NCI-H2227 (cell line): Measurements from ENCODE around the gene APBB2.

Experiments
- DNase-seq: peaks from one replicate; lab custom pipeline; 2025; ENCODE audit not compliant: unreplicated experiment; lab: John Stamatoyannopoulos, UW

The APBB2 gene

DNA sequence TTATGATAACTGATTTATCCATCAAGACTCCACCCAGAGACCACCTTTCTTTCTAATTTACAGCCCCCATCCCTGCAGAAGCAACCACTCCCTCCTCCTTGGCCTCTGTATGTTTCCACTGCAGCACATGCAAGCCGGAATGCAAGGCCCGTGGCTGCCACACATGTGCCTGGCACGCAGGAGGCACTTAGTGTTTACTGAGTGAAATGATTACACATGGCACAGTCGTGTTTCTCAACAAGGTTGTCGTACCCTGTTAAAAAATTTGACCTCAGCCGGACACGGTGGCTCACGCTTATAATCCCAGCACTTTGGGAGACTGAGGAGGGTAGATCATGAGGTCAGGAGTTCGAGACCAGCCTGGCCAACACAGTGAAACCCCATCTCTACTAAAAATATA, 104.3 kb downstream of the APBB2 start:
- no peak for DNase-seq

DNA sequence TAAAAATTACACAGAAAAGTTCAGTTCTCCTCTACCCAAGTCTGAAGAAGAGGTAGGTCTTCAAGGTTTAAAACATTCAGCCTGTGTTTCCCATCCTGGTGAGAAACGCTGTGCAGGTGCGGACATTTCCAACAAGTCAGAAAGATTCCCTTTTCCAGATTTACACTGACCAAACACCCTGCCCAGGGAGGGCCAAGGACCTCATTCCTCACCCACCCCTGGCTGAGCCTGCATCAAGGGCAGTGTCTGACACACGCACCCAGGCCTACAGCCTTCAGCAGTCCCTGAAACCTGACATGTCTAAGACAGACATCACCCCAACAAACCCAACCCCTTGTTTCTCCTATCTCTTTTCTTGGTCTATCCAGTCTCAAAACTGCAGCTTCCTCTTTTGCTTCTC, 105.9 kb downstream of the APBB2 start:
- DNase-seq = no peak

DNA sequence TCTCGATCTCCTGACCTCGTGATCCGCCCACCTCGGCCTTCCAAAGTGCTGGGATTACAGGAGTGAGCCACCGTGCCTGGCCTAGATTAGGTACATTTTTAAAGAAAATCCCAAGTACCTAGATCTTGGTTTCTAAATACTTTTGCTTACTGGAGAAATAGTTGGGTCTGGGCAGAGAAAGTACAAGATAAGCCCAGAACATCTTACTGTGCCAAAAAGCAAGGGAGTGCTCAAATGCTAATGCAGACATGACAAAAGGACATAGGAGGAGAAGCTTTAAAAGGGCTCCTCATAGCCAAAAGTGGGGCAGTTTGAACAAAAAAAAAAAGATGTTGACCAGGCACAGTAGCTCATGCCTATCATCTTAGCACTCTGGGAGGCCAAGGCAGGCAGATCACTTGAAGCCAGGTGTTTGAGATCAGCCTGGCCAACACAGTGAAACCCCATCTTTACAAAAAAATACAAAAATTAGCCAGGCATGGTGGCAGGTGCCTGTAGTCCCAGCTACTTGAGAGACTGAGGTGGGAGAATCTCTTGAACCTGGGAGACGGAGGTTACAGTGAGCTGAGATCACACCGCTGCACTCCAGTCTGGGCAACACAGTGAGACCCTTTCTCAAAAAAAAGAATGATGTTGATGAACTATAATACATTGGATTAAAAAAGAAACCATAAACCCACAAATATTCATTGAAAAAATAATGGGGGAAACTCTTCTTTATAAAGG, 107.5 kb downstream of the APBB2 start:
- DNase-seq = no peak

DNA sequence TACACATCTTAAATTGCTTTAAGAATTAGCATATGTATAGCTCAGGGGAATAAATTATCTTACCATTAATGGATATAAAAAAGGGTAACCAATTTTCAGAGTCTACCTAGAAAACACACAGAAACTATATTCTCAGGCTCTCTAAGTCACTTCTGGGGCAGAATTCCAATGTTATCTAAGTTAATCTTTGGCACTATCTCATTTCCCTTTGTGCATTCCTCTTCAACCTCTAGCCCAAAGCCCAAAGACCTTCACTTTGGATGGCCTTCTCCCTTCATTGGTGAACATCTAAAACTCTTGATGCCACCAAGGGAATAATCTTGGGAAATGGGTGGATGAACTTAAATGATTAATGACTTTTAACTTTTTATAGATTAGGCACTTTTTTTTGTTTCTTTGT, 108.3 kb downstream of the APBB2 start:
- DNase-seq = no peak

DNA sequence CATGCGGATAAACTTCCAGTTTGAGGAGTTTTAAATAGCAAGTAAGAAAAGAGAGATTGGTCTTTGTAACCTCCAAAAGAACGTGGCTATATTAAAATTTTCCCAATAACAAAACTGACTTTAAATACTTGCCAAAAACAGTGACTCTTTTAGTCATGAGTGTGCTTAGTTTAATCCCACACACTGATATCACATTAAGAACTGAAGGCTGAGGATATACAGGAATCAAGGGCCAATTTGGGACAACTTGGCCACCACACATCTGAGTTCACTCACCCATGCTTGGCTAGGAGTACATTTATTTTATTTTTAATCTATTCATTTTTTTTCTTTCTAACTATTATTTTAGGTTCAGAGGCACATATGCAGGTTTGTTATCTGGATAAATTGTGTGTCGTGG, 110.2 kb downstream of the APBB2 start:
- no peak for DNase-seq

DNA sequence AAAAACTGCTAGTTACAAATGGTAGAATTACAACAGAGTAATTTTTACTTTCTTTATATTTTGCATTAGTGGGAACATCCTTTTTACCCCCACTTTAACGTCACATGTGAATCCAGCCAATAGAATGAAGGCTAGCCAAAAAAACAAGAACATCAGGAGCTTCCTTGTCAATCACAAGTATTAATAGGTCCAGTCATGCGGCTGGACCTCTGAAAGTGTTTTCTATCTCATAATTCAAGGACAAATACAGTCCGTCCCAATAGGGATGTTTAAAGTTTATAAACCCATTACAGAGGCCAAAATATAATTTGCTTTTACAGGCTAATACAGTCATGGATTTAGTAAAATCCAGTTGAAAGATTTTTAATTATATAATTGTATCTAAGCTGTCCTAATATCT, 110.7 kb downstream of the APBB2 start:
- DNase-seq = no peak

DNA sequence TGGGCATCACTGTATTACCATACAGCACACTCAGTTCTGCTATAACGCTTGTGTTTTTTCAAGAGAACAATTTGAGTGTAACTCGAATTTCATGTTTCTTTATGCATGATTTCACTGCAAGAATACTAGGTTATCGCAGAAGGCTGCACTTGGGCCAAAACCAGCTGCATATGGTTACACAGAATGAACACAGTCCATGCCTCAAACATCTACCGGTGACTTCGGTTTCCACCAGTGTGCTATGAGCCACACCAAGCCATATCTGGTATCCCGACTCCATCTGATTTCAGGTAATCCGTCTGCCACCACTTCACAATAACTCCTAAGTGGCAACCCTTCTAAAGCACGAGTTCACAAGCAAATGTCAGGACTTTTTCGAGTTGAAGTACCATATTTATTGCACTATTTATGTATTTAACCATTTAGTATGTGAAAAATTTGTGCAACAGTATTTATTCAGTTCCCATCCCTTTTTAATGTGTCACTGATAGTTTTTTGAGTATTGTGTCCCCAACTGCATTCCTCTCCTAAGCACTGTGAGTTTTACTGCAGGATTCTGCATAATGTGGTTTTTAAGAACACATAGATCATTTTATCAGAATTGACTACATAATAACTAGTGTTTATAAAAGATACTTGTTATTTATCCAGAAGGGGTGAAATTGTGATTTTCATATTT, 111.8 kb downstream of the APBB2 start:
- DNase-seq = no peak

DNA sequence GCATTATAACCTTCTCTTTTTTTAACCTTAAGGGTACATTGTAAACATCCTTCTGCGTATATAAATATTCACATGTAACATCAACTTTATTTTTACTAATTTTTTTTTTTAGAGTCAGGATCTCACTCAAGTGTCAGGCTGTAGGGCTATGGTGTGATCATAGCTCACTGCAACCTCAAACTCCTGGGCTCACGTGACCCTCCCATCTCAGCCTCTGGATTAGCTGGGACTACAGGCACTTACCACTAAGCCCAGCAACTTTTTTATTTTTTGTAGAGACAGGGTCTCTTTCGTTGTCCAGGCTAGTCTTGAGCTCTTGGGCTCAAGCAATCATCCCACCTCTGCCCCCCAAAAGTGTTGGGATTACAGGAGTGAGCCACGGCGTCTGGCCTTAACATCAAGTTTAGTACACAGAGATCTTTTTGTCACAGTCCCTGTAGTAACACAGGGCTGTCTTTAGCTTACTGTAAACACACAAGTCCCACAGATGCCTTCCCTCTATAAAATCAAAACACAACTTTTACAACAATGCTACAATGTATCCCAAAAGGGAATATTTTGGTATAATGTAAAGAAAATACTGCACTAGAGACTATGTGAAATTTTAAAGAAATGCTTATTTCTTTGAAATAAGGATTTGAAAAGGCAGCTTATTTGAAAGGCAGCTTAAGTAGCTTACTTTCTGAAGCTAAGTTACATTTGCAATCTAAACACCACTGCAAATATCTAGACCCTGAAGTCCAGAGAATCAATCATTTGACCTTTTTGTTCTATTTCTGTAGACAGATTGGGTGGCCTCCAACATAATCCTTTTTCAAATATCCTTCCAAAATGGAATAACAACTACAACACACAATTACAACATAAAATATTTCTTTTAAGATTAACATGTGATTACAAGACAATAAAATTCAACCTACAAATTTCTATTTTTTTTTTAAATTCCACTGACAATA, 116.0 kb downstream of the APBB2 start:
- DNase-seq = no peak

DNA sequence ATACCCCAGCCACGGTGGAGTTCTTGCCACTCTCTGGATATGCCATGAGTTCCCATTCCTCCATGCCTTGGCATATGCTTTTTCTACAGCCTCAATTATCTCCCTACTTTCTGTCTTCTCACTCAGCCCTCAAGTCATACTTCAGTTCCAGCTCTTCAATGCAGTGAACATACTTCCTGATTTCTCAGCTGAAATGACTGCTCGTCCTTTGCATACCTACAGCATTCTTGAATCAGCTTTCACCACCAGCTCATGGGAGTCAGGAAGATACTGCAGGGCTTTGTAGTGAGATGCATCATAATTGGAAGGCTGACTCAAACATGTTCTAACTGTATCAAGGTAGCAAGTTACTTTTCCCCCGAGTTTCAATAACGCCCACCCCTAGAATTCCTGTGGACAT, 118.4 kb downstream of the APBB2 start:
- DNase-seq = no peak

DNA sequence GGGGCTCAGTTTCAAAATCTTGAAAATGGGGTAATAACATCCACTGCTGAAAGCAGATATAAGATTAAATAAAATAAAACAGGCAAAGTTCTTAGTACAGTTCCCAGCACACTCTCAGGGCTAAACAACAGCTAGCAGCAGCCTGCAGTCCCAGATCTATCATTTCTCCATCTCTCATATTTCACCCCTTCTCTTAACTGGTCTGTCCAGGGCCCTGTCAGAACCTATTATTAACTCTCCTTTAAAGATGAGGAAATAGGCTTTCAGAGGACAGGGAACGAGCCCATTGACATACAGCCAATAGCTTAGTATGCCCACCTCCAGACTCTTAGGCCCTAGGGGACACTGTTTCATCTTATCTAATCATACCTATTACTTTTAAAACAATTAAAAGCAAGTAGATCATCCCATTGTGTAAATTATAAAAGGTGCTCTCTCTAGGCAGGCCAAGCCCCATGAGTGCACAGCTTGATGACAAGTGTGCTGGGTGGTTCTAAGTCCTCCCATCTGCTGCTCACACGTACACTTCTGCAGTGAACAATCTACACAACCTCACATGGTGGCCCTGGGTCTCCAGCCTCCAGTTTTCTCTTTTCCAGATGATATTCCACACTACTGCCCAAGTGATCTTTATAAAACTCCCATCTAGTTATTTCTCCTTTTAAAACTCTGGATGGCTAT, 119.0 kb downstream of the APBB2 start:
- DNase-seq = peak; percentile 19

DNA sequence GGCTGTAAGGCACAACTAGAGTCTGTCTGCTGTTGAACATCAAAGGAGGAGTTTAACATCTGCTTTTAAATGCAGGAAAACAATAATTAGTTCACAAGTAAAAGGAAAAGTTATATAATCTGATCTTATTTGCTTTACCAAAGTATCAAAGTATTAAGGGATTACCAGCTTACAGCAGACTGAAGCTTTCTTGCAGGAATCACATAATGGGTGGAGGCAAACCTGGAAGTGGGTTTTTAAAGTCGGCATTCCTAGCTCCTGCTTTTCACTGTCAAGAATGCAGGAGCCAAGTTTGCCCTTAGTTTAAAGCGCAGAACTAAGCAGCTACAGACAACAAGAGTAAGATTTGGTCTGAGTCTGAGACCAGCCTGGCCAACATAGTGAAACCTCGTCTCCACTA, 122.2 kb downstream of the APBB2 start:
- DNase-seq = no peak

DNA sequence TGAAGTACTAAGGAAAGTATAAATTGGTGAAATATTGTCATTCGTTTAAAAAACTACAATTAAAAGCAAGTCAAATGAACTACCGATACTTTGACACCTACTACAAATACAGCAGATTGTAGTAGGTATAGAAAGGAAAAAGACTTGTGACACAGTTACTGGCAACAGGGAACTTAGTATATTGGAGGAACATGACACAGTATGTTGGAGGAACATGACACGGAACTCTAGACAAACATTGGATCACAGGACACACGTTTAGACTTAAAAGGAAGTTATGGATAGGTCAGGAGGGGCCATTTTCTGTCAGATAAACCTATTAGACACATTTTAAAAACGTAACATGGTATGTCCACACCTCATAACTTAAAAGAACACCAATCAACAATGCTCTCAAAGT, 132.5 kb downstream of the APBB2 start:
- no peak for DNase-seq

DNA sequence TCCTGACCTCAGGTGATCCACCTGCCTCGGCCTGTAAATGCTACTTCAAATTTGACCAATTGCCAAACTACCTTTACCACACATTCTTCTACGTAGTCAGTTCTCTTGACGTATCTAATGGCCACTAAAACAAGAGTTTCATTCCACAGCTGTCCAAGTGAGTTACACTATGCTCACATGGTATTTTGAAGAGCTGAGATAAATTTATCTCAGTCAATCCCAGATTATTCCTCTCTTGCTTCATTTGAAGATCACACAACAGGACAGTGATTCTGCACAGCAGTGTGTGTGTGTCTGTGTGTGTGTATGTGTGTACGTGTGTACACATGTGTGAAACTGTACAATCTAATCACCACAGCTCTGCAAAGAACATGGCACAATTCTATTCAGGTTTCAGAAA, 133.4 kb downstream of the APBB2 start:
- no peak for DNase-seq

DNA sequence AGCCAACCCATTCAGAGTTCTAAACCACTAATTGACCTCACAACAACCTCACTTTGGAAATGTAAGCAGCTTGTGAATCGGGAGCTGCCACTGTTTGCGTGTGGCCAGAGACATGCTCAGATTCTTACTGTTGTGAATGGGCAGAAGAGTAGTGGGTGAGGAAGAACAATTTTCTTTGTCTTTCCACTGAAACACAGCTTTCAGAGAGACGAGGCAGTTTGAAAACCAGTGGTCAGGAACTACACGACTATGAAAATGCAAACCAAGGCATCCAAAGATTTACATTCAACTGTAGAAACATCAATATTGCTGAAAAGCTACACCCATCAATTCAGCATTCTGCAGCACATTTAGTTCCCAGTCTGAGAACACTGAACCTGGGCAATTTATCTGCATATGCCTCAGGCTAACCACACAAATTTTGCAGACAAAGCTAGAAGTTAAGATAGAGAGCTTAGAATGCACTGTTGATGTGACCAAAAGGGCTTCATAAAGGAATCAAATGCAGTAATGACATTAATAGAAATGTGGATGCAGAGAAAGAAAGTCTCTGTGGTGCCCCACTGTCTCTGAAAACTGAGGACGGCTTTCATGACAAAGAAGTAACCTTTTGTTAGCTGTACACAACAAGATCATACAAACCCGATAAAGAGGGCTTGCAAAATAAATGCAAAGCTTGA, 134.3 kb downstream of the APBB2 start:
- DNase-seq = no peak

DNA sequence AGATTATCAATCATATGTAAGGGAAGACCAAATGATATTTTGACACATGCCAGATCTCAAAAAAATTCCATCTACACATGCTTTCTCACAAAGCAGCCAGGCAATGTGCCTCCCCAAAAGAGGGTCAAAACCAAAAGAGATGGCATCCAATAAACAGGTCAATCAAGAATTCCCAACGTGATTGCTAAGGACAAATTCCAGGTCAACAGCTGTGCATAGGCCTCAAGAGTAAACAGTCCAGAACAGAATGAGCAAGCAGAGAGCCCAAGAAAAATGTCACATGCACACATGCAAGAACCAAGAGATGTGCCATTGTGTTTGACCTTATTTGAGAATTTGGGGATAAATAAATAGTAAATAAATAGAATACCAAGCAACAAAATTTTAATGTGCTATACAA, 136.7 kb downstream of the APBB2 start:
- DNase-seq = no peak

DNA sequence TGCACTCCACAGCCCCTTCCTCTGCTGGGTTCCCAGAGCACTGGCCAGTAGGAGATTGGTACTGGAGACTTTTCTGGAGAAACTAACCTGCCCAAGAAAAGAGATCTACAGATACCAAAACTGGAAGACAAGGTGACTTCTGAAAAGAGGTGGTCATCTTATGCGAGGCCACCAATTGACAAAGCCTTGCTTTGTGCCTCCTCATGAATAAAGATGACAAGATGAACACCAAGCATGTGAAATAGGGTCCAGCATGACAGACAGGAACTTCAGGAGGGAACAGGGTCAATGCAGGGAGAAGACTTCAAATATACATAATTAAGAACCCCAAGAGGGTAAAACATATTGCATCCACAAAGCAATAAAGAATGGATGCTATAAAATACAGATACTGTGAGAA, 137.9 kb downstream of the APBB2 start:
- no peak for DNase-seq

DNA sequence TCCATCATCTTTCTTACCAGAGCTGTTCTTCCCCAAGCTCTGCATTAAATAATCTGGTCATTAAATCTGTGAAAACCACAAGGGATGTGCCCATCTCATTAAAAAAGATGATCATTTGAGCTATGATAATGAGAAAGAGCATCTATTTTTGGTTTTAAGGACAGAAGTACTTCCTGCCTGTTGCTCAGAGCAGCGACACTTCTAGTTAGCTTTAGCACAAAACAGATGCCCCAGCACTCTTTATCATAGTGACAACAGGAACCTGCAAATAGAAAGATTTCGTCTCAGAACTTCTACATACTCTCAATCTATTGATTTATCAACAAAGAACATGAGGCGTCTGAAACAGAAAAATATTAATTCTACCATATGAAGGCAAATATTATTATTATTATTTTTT, 140.1 kb downstream of the APBB2 start:
- no peak for DNase-seq

DNA sequence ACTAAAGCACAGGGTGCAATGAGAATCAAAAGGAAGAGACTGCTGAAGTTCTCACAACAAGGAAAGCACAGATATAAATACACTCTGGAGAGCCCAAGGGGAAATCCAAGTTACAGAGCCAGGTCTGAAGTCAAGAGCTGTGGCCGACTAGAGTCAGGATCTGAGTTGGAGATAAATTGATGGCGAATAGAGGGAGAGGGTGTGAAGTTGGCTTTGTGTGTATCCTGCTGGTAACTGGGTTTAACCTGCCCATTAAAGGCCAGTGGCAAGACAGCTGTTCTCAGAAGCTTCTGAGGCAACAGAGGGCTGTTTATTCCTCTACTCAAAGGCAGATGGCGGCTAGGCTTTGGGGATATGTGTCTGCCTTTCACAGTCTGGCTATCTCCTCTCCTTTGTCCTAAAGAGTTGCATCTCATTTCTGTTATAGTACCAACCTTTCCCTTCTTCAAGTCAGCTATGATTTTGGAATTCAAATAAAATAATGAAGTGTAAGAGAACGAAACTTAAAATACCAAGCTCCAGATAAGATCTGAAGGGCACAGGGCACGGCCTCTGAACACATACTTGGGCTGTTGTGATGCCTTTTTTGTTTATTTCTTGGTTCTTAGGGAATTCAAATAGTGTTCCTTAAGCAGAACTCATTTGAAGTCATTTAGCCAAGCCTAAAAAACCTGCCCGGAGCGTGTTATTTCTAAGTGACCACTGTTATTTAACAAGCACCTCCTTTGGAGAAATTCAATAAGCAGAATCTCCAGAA, 142.1 kb downstream of the APBB2 start:
- DNase-seq = peak; percentile 38

DNA sequence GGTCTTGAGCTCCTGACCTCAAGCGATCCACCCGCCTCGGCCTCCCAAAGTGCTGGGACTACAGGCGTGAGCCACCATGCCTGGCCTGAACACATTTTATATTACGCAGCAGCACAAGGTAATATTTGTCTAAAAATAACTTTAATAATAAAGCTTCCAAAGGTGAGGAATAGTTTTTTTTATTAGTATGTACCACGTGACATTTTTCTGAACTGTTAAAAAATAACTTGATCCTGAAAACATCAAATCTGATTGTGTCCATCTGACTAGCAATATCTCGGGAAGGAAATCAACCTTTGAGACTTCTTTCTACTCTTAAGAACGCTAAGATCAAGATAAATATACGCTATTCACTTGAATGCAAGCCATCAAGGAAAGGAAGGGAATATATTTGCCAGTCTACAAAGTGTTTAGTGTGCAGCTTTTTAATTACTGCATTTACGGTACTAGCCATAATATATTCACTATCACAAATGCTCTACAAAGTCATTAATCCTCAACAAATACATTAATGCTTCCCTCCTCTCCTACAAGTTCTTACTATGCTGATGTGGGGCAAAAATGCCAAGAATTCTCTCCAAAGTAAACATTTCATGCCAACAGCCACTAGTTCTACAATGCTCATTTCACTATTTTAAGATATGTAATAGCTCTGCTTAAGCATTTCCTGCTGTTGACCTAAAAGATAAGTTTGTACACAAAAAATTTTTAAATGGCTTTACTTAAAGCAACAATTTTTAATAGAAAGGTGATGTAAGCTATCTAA, 143.6 kb downstream of the APBB2 start:
- no peak for DNase-seq
